HG03175 (cell line): Measurements from ENCODE around the gene TNRC18.
"Not testable (repeated sequence)": the region's sequence is repeated elsewhere in the genome, so short reads cannot be mapped to it uniquely, and the experiment has no call there.

ENCODE experiments used
- ATAC-seq: cut with Tn5 transposase; IDR thresholded peaks from one replicate; pipeline ENCODE4 v1.9.1; 2021; ENCODE audit warnings: mild to moderate bottlenecking, moderate library complexity; ENCODE audit not compliant: unreplicated experiment

TNRC18 gene

DNA sequence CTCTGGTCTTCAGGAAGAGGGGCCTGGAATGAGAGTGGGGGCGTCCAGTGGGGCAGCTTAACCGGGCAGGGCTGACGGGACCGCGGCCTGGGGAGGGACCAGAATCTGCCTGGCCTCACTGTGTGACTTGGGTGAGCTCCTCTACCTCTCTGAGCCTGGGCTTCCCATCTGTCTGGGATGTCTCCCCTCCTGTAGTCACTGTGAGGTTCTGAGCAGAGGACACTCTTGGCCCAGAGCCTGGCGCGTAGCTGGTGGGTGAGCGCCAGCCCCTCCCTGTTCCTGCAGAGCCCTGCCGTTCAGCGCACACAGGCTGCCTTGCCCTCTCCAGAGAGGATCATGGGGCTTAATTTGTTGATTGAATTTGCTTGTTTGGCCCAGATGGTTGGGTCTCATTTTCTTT, 148.1 kb downstream of the TNRC18 start:
- not testable (repeated sequence) for ATAC-seq

GRCh38 chr7:5274985-5275431, 148.6 kb downstream of the TNRC18 start:
- not testable (repeated sequence) for ATAC-seq

GRCh38 chr7:5274441-5274840, 149.2 kb downstream of the TNRC18 start:
- no peak for ATAC-seq

- not testable (repeated sequence) for ATAC-seq
These were observed 149.7 kb downstream of the TNRC18 start for GRCh38 chr7:5273831-5274405.

- ATAC-seq = no peak
These were observed 152.8 kb downstream of the TNRC18 start for GRCh38 chr7:5270788-5271187.

- ATAC-seq = not testable (repeated sequence)
These were observed 153.5 kb downstream of the TNRC18 start for GRCh38 chr7:5269992-5270657.

DNA sequence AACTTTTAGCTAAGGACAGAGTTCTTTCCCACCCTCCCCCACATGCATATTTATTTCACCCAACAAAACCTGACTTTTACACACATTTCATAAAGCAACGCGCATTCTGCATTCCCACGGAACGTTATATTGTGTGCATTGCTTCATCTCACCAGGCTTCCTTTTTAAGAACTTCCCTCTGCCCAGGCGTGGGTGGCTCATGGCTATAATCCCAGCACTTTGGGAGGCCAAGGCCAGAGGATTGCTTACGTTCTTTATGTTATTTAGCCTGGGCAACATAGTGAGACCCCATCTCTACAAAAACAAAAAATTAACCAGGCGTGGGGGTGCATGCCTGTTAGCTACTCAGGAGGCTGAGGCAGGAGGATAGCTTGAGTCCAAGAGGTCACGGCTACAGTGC, 155.8 kb downstream of the TNRC18 start:
- ATAC-seq = not testable (repeated sequence)

- no peak for ATAC-seq
These were observed 157.2 kb downstream of the TNRC18 start for GRCh38 chr7:5266191-5267028.

DNA sequence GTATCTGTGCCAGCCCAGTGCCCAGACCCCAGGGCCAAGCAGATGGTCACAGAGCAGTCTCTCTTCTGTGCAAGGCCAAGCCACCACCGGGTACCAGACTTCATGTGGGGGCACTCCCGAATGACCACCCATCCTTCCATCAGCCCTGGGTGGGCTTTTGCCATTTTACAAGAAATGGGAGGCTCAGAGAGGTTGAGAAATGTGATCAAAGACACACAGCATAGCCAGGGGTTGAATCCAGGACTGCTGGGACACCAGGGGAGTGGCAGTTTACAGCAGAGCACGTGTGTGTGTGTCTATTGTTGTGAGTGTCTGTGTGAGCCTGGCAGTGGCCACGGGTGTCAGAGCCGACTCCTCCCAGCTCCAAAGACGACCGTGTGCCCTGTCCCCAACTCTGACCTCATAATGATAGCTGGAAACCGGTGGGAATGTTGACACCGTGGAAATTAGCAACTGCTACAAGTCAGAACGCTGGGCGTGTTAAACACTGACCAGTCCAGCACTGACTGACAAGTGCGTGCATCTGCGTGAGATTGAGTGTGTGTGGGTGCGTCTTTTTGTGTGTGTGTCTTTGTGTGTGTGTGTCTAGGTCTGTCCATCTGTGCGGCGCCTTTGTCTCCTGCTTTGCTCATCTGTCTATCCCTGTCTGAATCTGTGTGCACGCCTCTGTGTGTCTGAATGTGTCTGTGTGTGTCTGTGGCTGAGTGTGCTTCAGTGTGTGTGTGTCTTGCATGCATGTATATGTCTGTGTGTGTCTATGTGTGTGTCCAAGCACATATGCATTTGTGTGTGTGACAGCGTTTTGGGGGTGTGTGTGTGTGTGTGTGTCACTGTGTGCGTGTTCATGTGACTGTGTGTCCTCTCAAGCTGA, 158.1 kb downstream of the TNRC18 start:
- ATAC-seq = no peak

GRCh38 chr7:5263066-5263465, 160.6 kb downstream of the TNRC18 start:
- ATAC-seq = not testable (repeated sequence)

DNA sequence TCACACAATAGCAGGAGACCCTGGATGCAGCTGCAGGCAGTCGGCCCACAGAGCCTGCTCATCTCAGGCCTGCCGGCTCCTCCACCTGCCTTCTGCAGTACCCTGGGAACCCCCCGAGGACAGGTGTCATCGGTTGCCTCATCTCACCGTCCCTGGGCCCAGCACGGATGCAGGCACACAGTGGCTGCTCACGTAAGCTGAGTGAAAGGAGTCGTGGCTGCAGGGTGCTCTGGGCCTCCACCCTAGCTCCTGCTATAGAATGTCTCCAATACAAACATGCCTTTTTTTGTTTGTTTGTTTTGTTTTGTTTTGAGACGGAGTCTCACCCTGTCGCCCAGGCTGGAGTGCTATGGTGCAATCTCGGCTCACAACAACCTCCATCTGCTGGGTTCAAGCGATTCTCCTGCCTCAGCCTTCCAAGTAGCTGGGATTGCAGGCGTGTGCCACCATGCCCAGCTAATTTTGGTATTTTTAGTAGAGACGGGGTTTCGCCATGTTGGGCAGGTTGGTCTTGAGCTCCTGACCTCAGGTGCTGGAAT, 163.0 kb downstream of the TNRC18 start:
- ATAC-seq = not testable (repeated sequence)
